Suppressor macrophage treated with lipopolysaccharide for 4 hours (primary cell): ENCODE measurements around the gene CHN2.

Experiments
- DNase-seq: peaks from one replicate; pipeline ENCODE4 v3.0.0-alpha.2; 2020

The CHN2 gene

GRCh38 chr7:29229066-29229465, 34.5 kb downstream of the CHN2 start:
- DNase-seq = no peak

GRCh38 chr7:29229946-29230345, 35.4 kb downstream of the CHN2 start:
- DNase-seq = no peak

- DNase-seq = no peak
Observed at GRCh38 chr7:29230871-29231345, 36.3 kb downstream of the CHN2 start.

GRCh38 chr7:29231671-29232232, 37.2 kb downstream of the CHN2 start:
- DNase-seq = no peak

- DNase-seq = no peak
Observed at GRCh38 chr7:29234438-29234837, 39.9 kb downstream of the CHN2 start.

GRCh38 chr7:29236071-29236580, 41.6 kb downstream of the CHN2 start:
- no peak for DNase-seq

- DNase-seq = no peak
Observed at GRCh38 chr7:29236649-29237048, 42.1 kb downstream of the CHN2 start.

- DNase-seq = no peak
Observed at GRCh38 chr7:29237489-29237888, 42.9 kb downstream of the CHN2 start.

- DNase-seq = peak; percentile 57
Observed at GRCh38 chr7:29239638-29240037, 45.1 kb downstream of the CHN2 start.

GRCh38 chr7:29242265-29242664, 47.7 kb downstream of the CHN2 start:
- DNase-seq = no peak

GRCh38 chr7:29243910-29244655, 49.5 kb downstream of the CHN2 start:
- DNase-seq = peak; percentile 65

GRCh38 chr7:29247224-29247962, 52.8 kb downstream of the CHN2 start:
- DNase-seq = peak; percentile 21

- DNase-seq = no peak
Observed at GRCh38 chr7:29247963-29248236, 53.3 kb downstream of the CHN2 start.

GRCh38 chr7:29248713-29249382, 54.3 kb downstream of the CHN2 start:
- DNase-seq = peak; percentile 57

- DNase-seq = no peak
Observed at GRCh38 chr7:29249383-29249750, 54.8 kb downstream of the CHN2 start.

- DNase-seq = no peak
Observed at GRCh38 chr7:29249860-29250259, 55.3 kb downstream of the CHN2 start.

GRCh38 chr7:29253225-29253624, 58.6 kb downstream of the CHN2 start:
- no peak for DNase-seq

- no peak for DNase-seq
Observed at GRCh38 chr7:29254591-29254990, 60.0 kb downstream of the CHN2 start.

- no peak for DNase-seq
Observed at GRCh38 chr7:29255199-29255878, 60.8 kb downstream of the CHN2 start.

- DNase-seq = no peak
Observed at GRCh38 chr7:29255906-29256692, 61.5 kb downstream of the CHN2 start.

- no peak for DNase-seq
Observed at GRCh38 chr7:29256693-29257002, 62.1 kb downstream of the CHN2 start.

GRCh38 chr7:29258951-29259350, 64.4 kb downstream of the CHN2 start:
- no peak for DNase-seq
